SU-DHL-6 (cell line): ENCODE data around the gene DOK6.

Experiments used
- CTCF ChIP-seq: fragments of 200-600 bp; sonication (generic); IDR thresholded peaks from one replicate; pipeline ENCODE4 v1.5.1; 2017; ENCODE audit warnings: antibody characterized with exemption, mild to moderate bottlenecking, low read length, moderate library complexity; ENCODE audit not compliant: insufficient read depth, poor library complexity, severe bottlenecking
- EZH2phosphoT487 ChIP-seq: fragments of 200-600 bp; sonication (generic), shearing (Covaris generic); conservative IDR thresholded peaks from 2 replicates; pipeline ENCODE4 v1.6.1; 2018; ENCODE audit warnings: mild to moderate bottlenecking, antibody characterized with exemption, low read length, moderate library complexity, mixed read lengths

GRCh38 chr18:69854455-69854854 lies 453.8 kb downstream of the DOK6 start:
- TF ChIP-seq CTCF = no peak
- TF ChIP-seq EZH2phosphoT487 = no peak
